ENCODE measurements around the gene MDC1. TPM values are rescaled to one million over a fixed set of nuclear protein-coding genes. Genes with fewer than 3 reads are reported as not detected.
"Not testable (repeated sequence)": the region's sequence is repeated elsewhere in the genome, so short reads cannot be mapped to it uniquely, and the experiment has no call there.

The MDC1 gene, protein sequence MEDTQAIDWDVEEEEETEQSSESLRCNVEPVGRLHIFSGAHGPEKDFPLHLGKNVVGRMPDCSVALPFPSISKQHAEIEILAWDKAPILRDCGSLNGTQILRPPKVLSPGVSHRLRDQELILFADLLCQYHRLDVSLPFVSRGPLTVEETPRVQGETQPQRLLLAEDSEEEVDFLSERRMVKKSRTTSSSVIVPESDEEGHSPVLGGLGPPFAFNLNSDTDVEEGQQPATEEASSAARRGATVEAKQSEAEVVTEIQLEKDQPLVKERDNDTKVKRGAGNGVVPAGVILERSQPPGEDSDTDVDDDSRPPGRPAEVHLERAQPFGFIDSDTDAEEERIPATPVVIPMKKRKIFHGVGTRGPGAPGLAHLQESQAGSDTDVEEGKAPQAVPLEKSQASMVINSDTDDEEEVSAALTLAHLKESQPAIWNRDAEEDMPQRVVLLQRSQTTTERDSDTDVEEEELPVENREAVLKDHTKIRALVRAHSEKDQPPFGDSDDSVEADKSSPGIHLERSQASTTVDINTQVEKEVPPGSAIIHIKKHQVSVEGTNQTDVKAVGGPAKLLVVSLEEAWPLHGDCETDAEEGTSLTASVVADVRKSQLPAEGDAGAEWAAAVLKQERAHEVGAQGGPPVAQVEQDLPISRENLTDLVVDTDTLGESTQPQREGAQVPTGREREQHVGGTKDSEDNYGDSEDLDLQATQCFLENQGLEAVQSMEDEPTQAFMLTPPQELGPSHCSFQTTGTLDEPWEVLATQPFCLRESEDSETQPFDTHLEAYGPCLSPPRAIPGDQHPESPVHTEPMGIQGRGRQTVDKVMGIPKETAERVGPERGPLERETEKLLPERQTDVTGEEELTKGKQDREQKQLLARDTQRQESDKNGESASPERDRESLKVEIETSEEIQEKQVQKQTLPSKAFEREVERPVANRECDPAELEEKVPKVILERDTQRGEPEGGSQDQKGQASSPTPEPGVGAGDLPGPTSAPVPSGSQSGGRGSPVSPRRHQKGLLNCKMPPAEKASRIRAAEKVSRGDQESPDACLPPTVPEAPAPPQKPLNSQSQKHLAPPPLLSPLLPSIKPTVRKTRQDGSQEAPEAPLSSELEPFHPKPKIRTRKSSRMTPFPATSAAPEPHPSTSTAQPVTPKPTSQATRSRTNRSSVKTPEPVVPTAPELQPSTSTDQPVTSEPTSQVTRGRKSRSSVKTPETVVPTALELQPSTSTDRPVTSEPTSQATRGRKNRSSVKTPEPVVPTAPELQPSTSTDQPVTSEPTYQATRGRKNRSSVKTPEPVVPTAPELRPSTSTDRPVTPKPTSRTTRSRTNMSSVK (N-terminal part only)
- 13.2 TPM for total RNA-seq
- long read RNA-seq, partial matches to known transcripts, result 3 of 6 reads
- long read RNA-seq, other reads (novel, unspliced or antisense), result 1 of 6 reads

DNA sequence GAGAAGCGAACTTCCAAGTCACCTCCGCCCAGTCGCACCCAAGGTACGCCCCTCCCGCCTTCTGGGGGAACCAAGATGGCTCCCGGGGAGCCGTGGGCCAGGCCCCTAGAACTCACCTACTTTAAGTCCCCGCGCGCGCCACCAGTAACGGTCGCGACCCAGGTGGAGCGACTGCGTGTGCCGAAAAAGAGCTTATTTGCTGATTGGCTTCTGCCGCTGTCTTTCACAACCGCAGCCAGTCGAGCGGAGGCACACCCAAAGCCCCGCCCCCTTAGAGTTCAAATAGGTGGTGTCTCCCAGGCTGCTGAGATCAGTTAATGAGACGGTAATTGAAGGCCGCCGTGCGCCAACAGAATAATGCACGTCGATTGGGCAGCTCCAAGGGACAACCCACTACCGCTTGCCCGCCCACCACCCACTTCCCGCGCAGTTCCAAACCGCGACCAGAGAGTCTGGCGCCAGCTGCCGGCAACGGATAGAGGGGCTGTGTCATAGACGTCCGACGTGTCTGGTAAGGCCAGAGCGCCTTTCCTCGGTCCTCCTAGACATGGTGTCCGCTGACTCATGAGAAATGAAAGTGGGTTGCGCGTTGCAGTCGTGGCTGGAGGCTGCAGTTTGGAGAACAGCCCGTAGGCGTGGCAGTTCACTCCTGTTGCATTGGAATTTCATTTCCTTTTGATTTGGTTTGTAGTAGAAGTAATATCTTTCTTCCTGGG is at the start of gene MDC1:
Gene MDC1, minus strand, starts transcription at position 153 of the 716 bp plus-strand sequence. CDS start 2,106 bp downstream, outside the sequence.
- ATAC-seq, result peak; percentile 81
- DNase-seq, result peak; percentile 99
- intact Hi-C loops (cut with micrococcal nuclease), result no loop called here

DNA sequence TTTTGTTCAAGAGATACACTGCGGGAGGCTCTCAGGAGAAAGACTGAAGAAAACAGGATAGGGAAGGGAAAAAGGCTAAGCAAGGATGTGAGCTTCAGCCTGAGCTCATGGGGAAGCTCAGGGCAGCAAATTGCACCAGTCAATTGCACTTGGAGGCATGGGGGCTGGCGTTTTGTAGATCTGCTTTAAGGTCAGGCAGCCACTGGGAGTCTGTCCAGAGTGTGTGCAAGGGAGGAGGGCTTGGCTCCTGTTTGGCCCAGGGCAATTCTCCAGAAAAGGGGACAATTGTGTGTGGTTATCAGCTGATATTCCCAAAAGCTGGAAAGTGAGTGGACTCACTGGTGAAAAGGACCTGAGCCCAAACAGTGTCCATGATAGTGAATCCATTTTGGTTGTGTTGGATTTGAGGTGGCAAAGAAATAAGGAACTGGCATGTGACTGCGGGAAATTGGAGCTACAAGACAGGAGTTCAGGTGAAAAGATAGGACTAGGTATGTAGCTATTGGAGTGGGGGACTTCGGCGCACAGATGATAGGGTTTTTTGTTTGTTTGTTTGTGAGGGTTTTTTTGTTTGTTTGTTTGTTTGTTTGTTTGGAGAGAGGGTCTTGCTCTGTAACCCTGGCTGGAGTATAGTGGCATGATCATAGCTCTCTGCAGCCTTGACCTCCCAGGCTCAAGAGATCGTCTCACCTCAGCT is 49.5 kb upstream of the MDC1 start:
- DNase-seq, result peak; percentile 45
- ATAC-seq, result peak; percentile 47
- intact Hi-C loops (cut with micrococcal nuclease), result no loop called here

DNA sequence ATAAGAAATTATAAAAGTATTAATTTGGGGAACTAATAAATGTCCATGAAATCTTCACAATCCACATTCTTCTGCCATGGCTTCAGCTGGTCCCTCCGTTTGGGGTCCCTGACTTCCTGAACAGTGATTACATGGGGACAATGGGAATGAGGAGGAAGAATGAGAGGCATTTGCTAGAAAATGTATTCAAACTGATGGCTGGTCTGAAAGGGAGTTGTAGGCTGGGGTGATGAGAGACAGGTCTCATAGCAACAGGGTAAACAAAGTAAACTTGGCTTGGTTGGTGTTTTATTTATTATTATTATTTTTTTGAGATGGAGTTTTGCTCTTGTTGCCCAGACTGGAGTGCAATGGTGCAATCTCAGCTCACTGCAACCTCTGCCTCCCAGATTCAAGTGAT is 48.4 kb upstream of the MDC1 start:
- DNase-seq; ATAC-seq; intact Hi-C loops (cut with micrococcal nuclease): not testable (repeated sequence)

DNA sequence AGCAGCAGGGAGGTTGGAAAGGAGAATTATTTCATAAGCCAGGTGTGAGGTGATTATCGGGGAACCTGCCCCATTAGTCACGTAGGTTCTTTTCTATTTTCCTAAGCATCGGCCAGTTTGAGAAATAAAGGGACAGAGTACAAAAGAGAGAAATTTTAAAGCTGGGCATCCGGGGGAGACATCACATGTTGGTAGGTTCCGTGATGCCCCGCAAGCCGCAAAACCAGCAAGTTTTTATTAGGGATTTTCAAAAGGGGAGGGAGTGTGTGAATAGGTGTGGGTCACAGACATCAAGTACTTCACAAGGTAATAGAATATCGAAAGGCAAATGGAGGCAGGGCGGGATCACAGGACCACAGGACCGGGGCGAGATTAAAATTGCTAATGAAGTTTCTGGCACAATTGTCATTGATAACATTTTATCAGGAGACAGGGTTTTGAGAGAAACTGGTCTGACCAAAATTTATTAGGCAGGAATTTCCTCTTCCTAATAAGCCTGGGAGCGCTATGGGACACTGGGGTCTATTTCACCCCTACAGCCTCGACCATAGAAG is 47.5 kb upstream of the MDC1 start:
- DNase-seq; intact Hi-C loops (cut with micrococcal nuclease); ATAC-seq: not testable (repeated sequence)

DNA sequence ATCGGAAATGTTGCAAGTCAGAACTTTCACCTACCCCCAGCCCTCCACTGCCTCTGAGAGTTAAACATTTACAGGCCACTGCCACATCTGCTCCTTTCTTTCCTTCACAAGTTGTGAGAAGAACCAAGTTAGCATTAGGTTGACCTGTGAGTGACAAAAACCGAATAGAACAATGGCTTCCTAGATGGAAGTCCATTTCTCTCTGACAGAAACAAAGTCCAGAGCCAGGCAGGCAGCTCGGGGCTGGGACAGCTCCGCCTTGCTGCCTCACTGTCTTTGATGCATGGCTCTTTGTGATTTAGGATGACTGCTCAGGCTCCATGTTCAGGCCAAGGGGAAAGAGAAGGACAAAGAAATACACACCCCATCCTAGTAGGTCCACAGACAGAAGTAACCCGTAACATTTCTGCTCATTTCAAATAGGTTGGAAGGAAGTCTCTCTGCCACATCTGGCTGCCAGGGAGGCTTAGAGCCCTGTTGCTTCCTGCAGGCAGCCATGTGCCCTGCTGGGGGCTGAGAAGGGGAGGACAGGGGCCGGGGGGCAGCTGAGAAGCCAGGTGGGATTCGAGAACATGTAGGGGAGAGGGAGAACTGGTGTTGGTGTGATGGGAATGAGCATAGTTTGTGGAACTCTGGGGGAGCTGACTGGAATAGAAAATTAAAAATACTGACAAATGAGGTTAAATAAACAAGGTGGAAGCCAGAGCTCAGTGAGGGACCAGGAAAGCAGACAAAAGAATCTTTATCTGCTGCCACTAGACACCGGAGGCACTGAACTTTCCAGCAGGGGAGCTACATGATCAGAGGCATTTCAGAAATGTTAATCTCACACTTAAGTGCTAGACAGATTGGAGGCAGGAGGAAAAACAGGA is 46.8 kb upstream of the MDC1 start:
- ATAC-seq (peak; percentile 71), DNase-seq (no peak)
- intact Hi-C loops (cut with micrococcal nuclease), result no loop called here

DNA sequence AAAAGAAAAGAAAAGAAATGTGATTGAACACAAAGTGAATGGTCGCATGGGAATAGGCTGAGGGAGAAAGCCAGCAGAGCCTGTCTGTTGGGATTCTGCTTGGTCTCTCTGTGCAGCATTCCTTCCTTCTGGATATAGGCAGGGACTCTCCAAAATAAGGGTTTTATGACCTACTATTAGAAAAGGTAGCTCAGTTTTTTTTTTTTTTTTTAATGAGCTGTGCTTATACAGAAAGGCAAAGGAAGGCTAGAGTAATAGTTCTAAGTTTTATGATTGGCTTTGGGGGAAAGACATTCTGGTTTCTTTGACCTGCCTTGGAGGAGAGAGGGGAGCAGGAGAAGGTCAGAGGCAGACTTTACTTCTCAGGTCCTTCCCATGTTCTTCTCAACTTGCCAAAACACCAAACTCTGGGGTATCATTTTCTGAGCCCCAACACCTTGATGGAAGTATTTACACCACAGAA is 46.1 kb upstream of the MDC1 start:
- intact Hi-C loops (cut with micrococcal nuclease), result no loop called here
- DNase-seq, result no peak
- no peak for ATAC-seq

DNA sequence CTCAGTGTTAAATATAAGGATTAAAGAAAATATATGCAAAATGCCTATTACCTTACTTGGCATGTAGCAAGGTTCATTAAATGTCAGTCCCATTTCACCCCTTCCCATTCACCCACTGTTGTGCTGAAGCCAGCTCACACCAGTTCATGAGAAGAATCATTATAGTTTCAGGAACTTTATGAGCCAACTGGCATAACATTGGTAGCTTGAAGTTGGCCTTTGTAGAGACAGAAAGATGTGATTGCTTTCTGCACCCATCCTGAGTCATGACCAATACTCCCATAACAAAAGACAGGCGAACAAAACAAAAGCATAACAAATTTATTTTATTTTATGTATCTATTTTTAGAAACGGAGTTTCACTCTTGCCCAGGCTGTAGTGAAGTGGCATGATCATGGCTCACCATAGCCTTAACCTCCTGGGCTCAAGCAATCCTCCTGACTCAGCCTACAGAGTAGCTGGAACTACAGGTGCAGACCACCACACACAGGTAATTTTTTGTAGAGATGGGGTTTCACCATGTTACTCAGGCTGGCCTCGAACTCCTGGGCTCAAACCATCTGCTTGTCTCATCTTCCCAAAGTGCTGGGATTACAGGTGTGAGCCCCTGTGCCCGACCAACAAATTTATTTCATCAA is 44.8 kb upstream of the MDC1 start:
- ATAC-seq, result no peak
- no peak for DNase-seq
- intact Hi-C loops (cut with micrococcal nuclease), result no loop called here

DNA sequence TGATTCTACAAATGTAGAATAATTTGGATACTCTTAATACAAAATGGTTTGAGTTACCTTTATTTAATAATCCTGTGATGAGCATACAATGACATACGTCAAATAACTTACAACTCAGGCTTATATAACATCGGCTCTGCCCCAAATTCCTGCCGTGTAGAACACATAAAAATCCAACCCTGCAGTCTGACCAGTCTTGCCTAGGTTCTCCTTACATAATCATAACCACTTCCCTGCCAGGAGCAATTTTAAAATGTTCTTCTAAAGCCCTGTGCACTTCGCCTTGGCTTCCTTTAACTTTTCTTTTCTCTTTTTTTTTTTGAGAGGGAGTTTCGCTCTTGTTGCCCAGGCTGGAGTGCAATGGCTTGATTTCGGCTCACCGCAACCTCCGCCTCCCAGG is 43.5 kb upstream of the MDC1 start:
- no peak for DNase-seq

DNA sequence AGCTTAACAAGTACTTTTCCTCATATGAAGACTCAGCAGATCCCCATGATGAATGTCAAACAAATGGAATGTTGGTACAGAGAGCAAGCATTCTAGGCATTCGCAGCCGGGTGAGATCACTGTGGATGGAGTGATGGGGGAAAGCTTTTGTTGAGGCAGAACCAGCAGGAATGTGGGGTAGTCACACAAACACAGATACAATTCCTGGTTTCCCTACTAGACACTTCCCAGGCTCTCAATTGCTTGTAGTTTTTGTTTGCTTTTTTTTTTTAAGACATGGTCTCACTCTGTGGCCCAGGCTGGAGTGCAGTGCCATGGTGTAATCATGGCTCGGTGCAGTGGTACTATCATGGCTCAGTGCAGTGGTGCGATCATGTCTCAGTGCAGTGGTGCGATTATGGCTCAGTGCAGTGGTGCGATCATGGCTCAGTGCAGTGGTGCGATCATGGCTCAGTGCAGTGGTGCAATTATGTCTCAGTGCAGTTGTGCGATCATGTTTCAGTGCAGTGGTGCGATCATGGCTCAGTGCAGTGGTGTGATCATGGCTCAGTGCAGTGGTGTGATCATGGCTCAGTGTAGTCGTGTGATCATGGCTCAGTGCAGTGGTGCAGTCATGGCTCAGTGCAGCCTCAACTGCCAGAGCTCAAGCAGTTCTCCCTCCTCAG is 42.6 kb upstream of the MDC1 start:
- intact Hi-C loops (cut with micrococcal nuclease), result no loop called here
- no peak for ATAC-seq
- DNase-seq, result no peak

More for the DNA sequence above, 43.5 kb upstream of the MDC1 start:
- ATAC-seq, result no peak
- intact Hi-C loops (cut with micrococcal nuclease), result no loop called here

DNA sequence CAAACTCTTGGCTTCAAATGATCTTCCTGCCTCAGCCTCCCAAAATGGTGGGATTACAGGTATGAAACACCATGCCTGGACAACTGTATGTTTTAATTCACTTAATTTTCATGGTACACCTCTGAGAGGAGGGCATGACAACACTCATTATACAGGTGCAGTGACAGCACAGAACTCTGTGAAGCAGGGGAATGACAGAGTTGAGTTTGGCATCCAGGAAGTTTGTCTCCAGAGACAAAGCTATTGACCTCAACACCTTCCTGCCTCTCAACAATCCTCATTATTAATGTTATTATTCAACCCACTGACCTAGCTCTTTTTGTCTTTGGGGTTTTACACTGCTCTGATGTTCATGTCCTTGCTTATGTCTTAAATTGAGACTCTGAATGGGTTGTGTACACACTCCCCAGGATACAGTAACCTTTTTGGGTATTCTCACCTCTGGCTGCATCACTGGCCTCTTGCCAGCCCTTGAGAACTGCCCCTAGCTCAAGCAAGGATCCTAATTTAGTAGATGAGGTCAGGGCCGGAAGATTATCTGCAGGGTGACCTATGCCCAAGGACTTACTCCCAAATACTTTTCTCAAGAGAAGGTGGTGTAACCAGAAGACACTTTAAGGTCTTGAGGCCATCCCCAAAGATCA is 40.3 kb upstream of the MDC1 start:
- DNase-seq (peak; percentile 71), ATAC-seq (peak; percentile 71)
- intact Hi-C loops (cut with micrococcal nuclease), result no loop called here

DNA sequence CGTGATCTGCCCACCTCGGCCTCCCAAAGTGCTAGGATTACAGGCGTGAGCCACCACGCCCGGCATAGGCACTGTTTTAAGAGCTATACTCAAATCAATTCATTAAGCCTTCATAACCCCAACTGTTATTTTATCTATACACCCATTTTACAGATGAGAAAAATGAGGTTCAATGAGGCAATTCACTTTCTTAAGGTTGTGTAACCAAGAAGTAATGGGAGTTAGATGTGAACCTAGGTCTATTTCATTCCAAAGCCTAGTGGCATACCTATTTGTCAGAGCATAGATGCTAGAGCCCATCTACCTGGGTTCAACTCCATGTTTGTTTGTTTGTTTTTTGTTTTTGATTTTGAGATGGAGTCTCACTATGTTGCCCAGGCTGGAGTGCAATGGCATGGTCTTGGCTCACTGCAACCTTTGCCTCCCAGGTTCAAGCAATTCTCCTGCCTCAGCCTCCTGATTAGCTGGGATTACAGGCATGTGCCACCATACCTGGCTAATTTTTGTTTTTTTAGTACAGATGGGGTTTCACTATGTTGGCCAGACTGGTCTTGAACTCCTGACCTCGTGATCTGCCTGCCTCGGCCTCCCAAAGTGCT is 39.4 kb upstream of the MDC1 start:
- DNase-seq; ATAC-seq; intact Hi-C loops (cut with micrococcal nuclease): not testable (repeated sequence)

DNA sequence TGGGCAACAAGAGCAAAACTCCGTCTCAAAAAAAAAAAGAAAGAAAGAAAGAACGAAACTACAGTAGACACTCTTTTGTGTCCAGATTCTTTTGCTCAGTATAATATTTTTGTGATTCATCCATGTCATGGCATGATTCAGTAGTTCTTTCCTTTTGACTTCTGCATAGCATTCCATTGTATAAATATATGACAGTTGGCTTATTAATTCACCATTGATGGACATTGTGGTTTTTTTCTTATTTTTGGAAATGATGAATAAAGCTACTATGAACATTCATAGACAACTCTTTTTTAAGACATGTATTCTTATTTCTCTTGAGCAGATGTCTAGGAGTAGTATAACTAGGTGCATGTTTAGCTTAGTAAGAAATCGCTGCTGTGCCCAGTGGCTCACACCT is 37.5 kb upstream of the MDC1 start:
- intact Hi-C loops (cut with micrococcal nuclease), result no loop called here
- ATAC-seq (no peak), DNase-seq (no peak)

DNA sequence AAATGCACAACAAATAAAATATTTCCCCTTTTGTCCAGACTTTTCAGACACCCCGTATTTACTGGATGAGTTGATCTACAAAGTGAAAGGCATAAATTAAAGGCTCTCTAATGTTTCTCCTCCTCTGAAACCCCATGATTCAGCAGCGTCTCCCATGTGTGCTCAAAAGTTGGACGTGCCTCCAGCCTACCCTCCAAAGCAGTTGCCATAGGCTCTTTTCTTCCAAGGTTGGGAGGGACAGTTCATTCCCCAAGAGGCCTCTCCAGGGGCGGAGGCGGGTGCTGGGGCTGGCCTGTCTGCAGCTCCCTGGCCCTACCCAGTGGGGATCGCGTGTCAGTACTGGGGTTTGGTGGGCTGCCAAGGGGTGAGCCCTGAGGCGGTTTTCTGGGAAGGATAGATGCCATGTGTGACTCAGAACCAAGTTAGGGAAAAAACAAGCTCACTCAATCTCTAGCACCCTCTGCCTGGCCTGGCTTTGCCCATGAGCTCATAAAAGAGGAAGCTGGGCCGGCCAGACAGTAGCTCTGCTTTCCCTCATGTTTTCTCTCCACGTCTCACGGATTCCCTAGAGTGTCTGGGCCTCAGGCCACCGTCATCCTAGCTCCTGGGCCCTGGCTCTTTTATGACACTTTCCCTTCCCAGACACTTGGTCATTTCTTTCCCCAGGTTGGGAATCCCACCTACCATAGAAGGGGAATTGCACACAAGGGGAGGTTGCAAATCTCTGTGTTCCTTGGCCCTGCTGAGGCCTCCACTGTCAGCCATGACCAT is 35.3 kb upstream of the MDC1 start:
- peak; percentile 93 for DNase-seq
- intact Hi-C loops (cut with micrococcal nuclease), result no loop called here
- ATAC-seq, result peak; percentile 95

DNA sequence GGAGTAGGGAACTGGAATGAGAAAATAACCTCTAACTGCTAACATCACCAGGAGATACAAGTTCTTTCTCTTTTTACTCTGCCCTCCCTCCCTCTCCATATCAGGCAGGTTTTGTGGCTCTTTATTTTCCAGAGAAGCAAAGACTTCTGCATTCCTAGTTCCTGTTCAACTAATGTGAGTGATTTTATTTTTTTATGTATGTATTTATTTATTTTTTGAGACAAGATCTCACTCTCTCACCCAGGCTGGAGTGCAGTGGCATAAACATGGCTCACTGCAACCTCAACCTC is 33.2 kb upstream of the MDC1 start:
- DNase-seq, result no peak
- no peak for ATAC-seq
- intact Hi-C loops (cut with micrococcal nuclease), result no loop called here

Data from left ventricle myocardium superior (tissue), 1 donor.